Esophagus muscularis mucosa (tissue), 4 donors: ENCODE results near the gene SLC38A10. TPM values are rescaled to one million over a fixed set of nuclear protein-coding genes. Genes with fewer than 3 reads are reported as not detected.
A peak's percentile ranks its signal among the peaks of the same experiment; 100 is the strongest.

Experiments
- DNase-seq: peaks from one replicate; pipeline ENCODE4 v3.0.0-alpha.2; 2017; ENCODE audit errors: extremely low spot score
- H3K27ac ChIP-seq, 4 donors: fragments of 200-600 bp; sonication (generic); replicated peaks in 1 of 4; 1 replicate in 3 of 4; 2 replicates in 1 of 4; pipeline ENCODE4 v1.5.1; 2016 to 2019; ENCODE audit warnings: mild to moderate bottlenecking in 1 of 4
- H3K27me3 ChIP-seq, 4 donors: fragments of 200-600 bp; sonication (generic); one replicate each; pipeline versions ENCODE4 v1.5.1 to v1.6.0; 2016 to 2019
- H3K36me3 ChIP-seq, 4 donors: fragments of 200-600 bp; sonication (generic); one replicate each; pipeline ENCODE4 v1.5.1; 2016 to 2019
- H3K4me1 ChIP-seq, 4 donors: fragments of 200-600 bp; sonication (generic); one replicate each; pipeline ENCODE4 v1.5.1; 2016 to 2019
- H3K4me3 ChIP-seq, 4 donors: fragments of 200-600 bp; sonication (generic); 1 replicate in 2 of 4; 2 replicates in 2 of 4; pipeline ENCODE4 v1.5.1; 2016 to 2019; ENCODE audit warnings: mild to moderate bottlenecking in 4 of 4, moderate library complexity in 1 of 4
- H3K9me3 ChIP-seq, 4 donors: fragments of 200-600 bp; sonication (generic); 1 replicate in 3 of 4; 2 replicates in 1 of 4; pipeline ENCODE4 v1.5.1; 2016 to 2019
- CTCF ChIP-seq, 3 experiments: fragments of 200-600 bp in 2 of 3; fragments of 450-650 bp in 1 of 3; sonication (generic) in 2 of 3; IDR thresholded peaks; one replicate each; pipeline ENCODE4 v1.5.1; 2017 to 2019; ENCODE audit warnings: antibody characterized with exemption in 3 of 3, mild to moderate bottlenecking in 2 of 3, moderate library complexity in 1 of 3
- EP300 ChIP-seq: sonication (generic); formaldehyde crosslinking; IDR thresholded peaks from one replicate; pipeline ENCODE4 v1.6.1; 2017; ENCODE audit warnings: antibody characterized with exemption
- POLR2A ChIP-seq: fragments of 450-650 bp; IDR thresholded peaks from one replicate; pipeline ENCODE4 v1.6.1; 2017; ENCODE audit warnings: antibody characterized with exemption, moderate library complexity, mild to moderate bottlenecking, low read depth
- POLR2AphosphoS5 ChIP-seq, 2 donors: sonication (generic); formaldehyde crosslinking; IDR thresholded peaks; one replicate each; pipeline ENCODE4 v1.6.1; 2017; ENCODE audit warnings: antibody characterized with exemption in 2 of 2
- WGBS: methylation state at CpG from one replicate; pipeline ENCODE4 v1.1.5; 2018; 5-methylcytosine and 5-hydroxymethylcytosine counted together
- intact Hi-C: fragments of 100-400 bp; cut with DNase I; formaldehyde crosslinking; loops from one replicate; pipeline ENCODE4 v1.15.1; 2023
- total RNA-seq, 4 donors: library from RNA; depleted of rRNA; stranded (reverse); fragments of >200 nt; gene quantifications; one replicate each; pipeline versions ENCODE4 v1.1.0 to v1.2.1, GENCODE V29; 2016

SLC38A10 gene
- total RNA-seq, 4 donors from 2014 or later, result 78.0 to 103 (median 93.4) TPM

- TF ChIP-seq CTCF (IDR thresholded peaks at IDR 0.05) (no peak), EP300 (no peak)
- peak overlapping the region; percentile 78 to 90 (median 80) for H3K27ac ChIP-seq
- no peaks in the 10 kb centered on the region for H3K27me3 ChIP-seq
- peaks cover 21 to 84% (median 74%) of the 10 kb centered on the region in 4 donors for H3K36me3 ChIP-seq
- no peak for DNase-seq
- H3K9me3 ChIP-seq, result no peaks in the 10 kb centered on the region
- intact Hi-C loops, result no loop called here
- H3K4me3 ChIP-seq, result peak overlapping the region; percentile 34 to 47 (median 38)
- H3K4me1 ChIP-seq, result peaks cover 14 to 52% (median 45%) of the 10 kb centered on the region in 4 donors
- 64% methylated on average over 18 of the region's 20 CpGs for WGBS
Observed at GRCh38 chr17:81277946-81278693, 17.0 kb downstream of the SLC38A10 start.

- Histone ChIP-seq H3K27me3 (no peaks in the 10 kb centered on the region), H3K9me3 (no peaks in the 10 kb centered on the region), H3K4me3 (peak overlapping the region; percentile 34 to 47 (median 38)), H3K36me3 (peaks cover 23 to 85% (median 74%) of the 10 kb centered on the region in 4 donors), H3K4me1 (peaks cover 14 to 52% (median 45%) of the 10 kb centered on the region in 4 donors), H3K27ac (peak overlapping the region; percentile 78 to 90 (median 80))
- peak; percentile 93 for DNase-seq
- intact Hi-C loops, result no loop called here
- 55% methylated on average over 8 of the region's 18 CpGs for WGBS
- no peak for TF ChIP-seq CTCF (IDR thresholded peaks at IDR 0.05)
- TF ChIP-seq POLR2A, result no peak
- peak; percentile 20 to 64 for TF ChIP-seq POLR2AphosphoS5 (IDR thresholded peaks at IDR 0.05)
Observed at GRCh38 chr17:81277421-81277820, 17.7 kb downstream of the SLC38A10 start.

- no peaks in the 10 kb centered on the region for H3K27me3 ChIP-seq
- H3K27ac ChIP-seq, result peak overlapping the region; percentile 78 to 90 (median 80)
- peaks cover 14 to 52% (median 45%) of the 10 kb centered on the region in 4 donors for H3K4me1 ChIP-seq
- no peak for DNase-seq
- intact Hi-C loops, result no loop called here
- TF ChIP-seq CTCF (IDR thresholded peaks at IDR 0.05), result no peak
- no peak for TF ChIP-seq POLR2A
- no peak for TF ChIP-seq POLR2AphosphoS5 (IDR thresholded peaks at IDR 0.05)
- TF ChIP-seq EP300, result no peak
- H3K36me3 ChIP-seq, result peaks cover 20 to 85% (median 74%) of the 10 kb centered on the region in 4 donors
- no peak overlapping the region for H3K4me3 ChIP-seq
- H3K9me3 ChIP-seq, result no peaks in the 10 kb centered on the region
- whole genome bisulfite sequencing, result 75% methylated on average over 11 of the region's 11 CpGs
Observed at GRCh38 chr17:81276781-81277180, 18.3 kb downstream of the SLC38A10 start.

- H3K9me3 ChIP-seq, result no peaks in the 10 kb centered on the region
- peaks cover 18 to 83% (median 76%) of the 10 kb centered on the region in 4 donors for H3K36me3 ChIP-seq
- no peaks in the 10 kb centered on the region for H3K27me3 ChIP-seq
- H3K27ac ChIP-seq, result no peak overlapping the region
- H3K4me3 ChIP-seq, result no peak overlapping the region
- intact Hi-C loops, result no loop called here
- WGBS, result 97% methylated on average over 14 of the region's 14 CpGs
- DNase-seq, result no peak
- H3K4me1 ChIP-seq, result peaks cover 14 to 35% (median 32%) of the 10 kb centered on the region in 4 donors
- TF ChIP-seq POLR2AphosphoS5 (IDR thresholded peaks at IDR 0.05) (no peak), CTCF (IDR thresholded peaks at IDR 0.05) (no peak), EP300 (no peak), POLR2A (no peak)
Observed at GRCh38 chr17:81274471-81274855, 20.6 kb downstream of the SLC38A10 start.
